Measurements from ENCODE around the gene PANX2.
"Not testable (repeated sequence)": the region's sequence is repeated elsewhere in the genome, so short reads cannot be mapped to it uniquely, and the experiment has no call there.

The PANX2 gene

DNA sequence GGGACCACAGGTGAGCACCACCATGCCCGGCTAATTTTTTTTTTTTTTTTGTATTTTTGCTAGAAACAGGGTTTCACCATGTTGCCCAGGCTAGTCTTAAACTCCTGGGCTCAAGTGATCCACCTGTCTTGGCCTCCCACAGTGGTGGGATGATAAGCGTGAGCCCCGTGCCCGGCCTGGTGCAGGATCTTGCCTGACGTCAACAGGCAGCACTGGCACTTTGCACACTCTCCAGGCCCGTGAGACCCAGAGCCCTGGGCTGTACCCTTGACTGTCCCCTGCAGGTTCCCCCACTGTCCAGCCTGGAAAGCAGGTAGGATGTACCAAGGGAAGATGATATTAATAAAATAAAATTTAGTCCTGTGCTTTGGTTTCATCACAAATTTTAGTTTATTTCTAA is 29.1 kb upstream of the PANX2 start:
- DNase-seq (ENCODE audit: low read depth): no peak
- H3K4me3 ChIP-seq (replicated peaks; ENCODE audit: low read depth, low read length): no peak overlapping the region
- TF ChIP-seq, protein P1, sequence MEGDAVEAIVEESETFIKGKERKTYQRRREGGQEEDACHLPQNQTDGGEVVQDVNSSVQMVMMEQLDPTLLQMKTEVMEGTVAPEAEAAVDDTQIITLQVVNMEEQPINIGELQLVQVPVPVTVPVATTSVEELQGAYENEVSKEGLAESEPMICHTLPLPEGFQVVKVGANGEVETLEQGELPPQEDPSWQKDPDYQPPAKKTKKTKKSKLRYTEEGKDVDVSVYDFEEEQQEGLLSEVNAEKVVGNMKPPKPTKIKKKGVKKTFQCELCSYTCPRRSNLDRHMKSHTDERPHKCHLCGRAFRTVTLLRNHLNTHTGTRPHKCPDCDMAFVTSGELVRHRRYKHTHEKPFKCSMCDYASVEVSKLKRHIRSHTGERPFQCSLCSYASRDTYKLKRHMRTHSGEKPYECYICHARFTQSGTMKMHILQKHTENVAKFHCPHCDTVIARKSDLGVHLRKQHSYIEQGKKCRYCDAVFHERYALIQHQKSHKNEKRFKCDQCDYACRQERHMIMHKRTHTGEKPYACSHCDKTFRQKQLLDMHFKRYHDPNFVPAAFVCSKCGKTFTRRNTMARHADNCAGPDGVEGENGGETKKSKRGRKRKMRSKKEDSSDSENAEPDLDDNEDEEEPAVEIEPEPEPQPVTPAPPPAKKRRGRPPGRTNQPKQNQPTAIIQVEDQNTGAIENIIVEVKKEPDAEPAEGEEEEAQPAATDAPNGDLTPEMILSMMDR (IDR thresholded peaks at IDR 0.05; ENCODE audit: low read length, missing control alignments): no peak

DNA sequence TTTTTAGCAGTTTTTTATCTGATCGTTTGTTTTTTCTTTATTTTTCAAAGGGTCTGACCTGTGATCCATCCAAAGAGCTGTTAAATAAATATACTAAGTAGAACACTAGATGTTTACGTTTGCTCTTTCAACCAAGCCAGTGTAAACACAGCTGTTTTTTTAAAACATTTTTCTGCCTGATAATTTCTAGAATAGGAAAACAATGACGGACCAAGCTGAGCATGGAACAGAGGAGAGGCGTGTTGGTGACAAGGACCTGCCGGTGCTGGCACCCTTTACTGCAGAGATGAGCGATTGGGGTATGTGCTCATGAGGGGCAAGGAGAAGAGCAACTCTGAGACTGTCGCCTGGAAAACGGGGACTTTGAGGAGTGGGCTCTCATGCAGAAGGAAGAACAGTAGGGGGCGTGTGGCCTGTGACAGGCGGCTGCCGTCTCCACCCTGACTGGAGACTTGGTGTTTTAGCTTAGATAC is 28.6 kb upstream of the PANX2 start:
- no peak for DNase-seq (ENCODE audit: low read depth)
- TF ChIP-seq, protein P1 (IDR thresholded peaks at IDR 0.05; ENCODE audit: low read length, missing control alignments): peak; percentile 9
- no peak overlapping the region for H3K4me3 ChIP-seq (replicated peaks; ENCODE audit: low read depth, low read length)

DNA sequence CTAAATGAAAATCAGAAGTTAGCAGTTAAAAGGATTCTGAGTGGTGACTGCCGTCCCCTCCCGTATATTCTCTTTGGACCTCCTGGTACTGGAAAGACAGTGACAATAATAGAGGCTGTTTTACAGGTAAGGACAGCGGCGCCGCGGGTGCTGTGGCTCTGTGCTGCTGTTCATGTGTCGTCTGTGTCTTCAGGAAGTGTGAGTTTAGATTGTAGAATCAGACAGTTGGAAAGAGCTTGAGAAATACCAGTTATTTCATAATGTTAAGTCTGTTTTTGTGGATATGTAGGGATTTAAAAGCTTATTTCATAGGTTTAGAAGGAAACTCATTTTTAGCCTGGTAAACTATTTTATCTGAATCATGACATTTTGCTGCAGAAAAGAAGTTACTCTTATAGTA is 27.4 kb upstream of the PANX2 start:
- H3K4me3 ChIP-seq (replicated peaks; ENCODE audit: low read depth, low read length): no peak overlapping the region
- DNase-seq (ENCODE audit: low read depth): no peak
- TF ChIP-seq, protein P1 (IDR thresholded peaks at IDR 0.05; ENCODE audit: low read length, missing control alignments): no peak

DNA sequence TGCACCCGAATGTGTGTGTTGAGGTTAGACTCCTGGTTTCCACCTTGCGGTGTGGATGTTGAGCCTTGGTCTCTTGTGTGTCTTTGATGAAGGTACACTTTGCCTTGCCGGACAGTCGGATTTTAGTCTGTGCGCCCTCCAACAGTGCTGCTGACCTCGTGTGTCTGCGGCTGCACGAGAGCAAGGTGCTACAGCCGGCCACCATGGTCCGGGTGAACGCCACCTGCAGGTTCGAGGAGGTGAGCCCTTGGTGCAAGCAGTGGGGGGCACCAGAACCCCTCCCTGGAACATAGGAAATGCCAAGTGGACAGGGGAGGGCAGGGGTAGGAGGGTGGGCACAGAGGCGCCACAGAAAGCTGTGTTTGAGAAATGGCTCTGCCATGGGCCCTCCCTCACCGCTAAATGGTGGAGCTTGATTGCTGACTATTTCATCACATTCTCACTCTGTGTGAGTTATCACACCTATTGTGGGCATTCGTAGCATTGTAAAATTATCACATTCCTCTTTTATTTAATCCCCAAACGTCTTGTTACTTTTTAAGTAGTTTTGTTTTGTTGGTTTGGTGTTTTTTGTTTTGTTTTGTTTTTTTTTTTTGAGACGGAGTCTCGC is 26.4 kb upstream of the PANX2 start:
- TF ChIP-seq, protein P1 (IDR thresholded peaks at IDR 0.05; ENCODE audit: low read length, missing control alignments): no peak
- no peak for DNase-seq (ENCODE audit: low read depth)
- H3K4me3 ChIP-seq (replicated peaks; ENCODE audit: low read depth, low read length): no peak overlapping the region

DNA sequence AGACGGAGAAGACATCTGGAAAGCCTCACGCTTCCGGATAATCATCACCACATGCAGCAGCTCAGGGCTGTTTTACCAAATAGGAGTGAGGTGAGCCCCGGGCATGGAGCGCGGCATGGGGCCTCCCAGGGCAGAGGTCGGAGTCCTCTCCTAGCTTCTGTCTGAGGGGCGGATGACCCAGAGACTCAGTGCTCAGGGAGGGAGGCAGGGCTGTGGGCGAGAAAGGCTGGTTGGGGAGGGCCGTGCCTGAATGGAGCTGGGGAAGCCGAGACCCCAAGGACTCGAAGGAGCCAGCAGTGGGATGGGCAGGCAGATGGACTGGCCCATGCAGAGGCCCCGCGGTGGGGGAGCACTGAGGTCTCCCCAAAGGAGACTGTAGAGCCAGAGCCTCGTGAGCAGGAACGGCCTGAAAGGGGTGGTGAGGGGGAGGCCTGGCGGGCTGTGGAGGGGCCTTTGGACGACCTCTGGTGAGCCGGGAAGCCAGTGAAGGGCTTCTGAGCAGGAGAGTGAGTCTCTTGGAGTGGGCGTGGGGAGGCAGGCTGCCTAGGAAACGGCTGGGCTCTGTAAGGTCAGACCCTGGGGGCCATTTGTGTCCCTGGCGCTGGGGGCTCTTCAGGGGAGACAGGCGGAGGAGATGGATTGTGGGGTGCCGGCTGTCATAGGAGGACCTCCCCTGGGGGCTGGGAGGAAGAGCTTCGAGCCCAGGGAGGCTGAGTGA is 24.7 kb upstream of the PANX2 start:
- H3K4me3 ChIP-seq (replicated peaks; ENCODE audit: low read depth, low read length): no peak overlapping the region
- no peak for DNase-seq (ENCODE audit: low read depth)
- TF ChIP-seq, protein P1 (IDR thresholded peaks at IDR 0.05; ENCODE audit: low read length, missing control alignments): no peak

DNA sequence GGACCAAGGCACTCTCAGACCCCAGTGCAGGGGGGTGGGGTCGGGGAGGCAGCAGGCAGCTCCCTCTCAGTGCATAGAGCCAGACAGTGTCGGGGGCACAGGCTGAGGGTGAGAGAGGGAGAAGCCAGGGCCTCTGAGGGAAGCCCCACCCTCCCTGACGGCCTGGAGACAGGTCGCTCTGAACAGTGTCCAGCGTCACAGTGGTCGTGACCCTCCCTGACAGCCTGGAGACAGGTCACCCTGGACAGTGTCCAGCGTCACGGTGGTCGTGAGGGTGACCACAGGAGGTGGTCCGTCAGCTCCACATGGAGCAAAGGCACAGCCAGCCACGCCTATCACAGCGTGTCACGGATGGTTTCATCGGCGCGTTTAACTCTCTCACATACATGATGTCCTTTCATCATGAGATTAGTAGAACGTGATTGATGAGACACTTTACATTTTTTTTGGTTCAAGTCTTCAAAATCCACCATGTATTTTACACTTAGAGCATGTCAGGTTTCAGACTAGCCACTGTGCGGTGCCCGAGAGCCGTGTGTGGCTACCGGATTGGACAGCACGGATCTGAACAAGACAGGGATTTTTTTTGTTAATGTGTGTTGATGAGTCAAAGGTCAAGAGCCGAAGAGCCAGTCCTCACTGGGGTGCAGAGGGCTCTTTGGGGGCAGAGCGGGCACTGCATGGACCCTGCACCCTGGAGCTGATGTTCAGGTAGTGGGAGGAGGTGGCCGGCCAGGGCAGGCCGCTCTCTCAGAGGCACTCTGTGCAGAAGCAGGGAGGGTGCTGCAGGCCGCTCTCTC is 23.9 kb upstream of the PANX2 start:
- H3K4me3 ChIP-seq (replicated peaks; ENCODE audit: low read depth, low read length): no peak overlapping the region
- TF ChIP-seq, protein P1 (IDR thresholded peaks at IDR 0.05; ENCODE audit: low read length, missing control alignments): peak; percentile 98
- DNase-seq (ENCODE audit: low read depth): peak; percentile 80

DNA sequence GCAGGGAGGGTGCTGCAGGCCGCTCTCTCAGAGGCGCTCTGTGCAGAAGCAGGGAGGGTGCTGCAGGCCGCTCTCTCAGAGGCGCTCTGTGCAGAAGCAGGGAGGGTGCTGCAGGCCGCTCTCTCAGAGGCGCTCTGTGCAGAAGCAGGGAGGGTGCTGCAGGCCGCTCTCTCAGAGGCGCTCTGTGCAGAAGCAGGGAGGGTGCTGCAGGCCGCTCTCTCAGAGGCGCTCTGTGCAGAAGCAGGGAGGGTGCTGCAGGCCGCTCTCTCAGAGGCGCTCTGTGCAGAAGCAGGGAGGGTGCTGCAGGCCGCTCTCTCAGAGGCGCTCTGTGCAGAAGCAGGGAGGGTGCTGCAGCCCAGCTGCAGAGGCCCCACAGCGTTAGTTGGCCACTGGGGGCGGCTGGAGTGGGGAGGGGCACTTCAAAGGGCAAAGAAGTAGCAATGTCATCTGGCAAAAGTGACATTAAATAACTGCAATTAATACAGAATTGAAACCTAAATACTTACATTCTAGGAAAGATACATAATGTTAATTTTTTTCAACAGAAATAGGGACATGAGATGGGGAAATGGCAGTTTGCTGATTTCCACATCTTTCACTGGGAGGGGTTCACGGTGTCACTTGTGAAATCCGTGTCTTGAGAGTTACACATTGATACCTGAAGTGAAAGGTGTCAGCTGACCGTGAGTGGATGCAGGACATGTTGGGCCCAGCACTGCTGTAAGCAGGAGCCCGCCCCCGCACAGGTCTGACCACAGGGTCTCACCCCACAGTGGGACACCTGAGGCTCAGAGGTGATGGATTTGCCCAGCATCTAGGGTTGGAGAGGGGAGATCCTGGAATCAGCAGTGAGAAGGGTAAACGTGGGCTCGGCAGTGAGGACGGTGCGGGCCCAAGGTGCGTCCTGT is 23.0 kb upstream of the PANX2 start:
- H3K4me3 ChIP-seq (replicated peaks; ENCODE audit: low read depth, low read length); DNase-seq (ENCODE audit: low read depth): not testable (repeated sequence)
